Lung (tissue), 12 donors: ENCODE data around the gene ATG2B. TPM values are rescaled to one million over a fixed set of nuclear protein-coding genes. Genes with fewer than 3 reads are reported as not detected.

Source experiments
- ATAC-seq: fragments of 200-7000 bp; cut with Tn5 transposase; one replicate; pipeline ENCODE4 v1.9.1; 2020; ENCODE audit warnings: moderate number of reproducible peaks; ENCODE audit not compliant: insufficient read depth, low FRiP score
- DNase-seq, 3 donors: peaks; one replicate each; pipeline ENCODE4 v3.0.0-alpha.2; 2013 to 2017
- H3K27ac ChIP-seq, 2 donors: one replicate each; pipeline ENCODE4 v1.5.1; 2013; ENCODE audit warnings: mild to moderate bottlenecking in 2 of 2, moderate library complexity in 2 of 2, control low read depth in 1 of 2, inconsistent platforms in 1 of 2, low read depth in 1 of 2, low read length in 1 of 2
- H3K27me3 ChIP-seq, 3 donors: one replicate each; pipeline ENCODE4 v1.5.1; 2013; ENCODE audit warnings: low read length in 2 of 3; ENCODE audit not compliant: control insufficient read depth in 3 of 3, insufficient read depth in 3 of 3
- H3K36me3 ChIP-seq, 4 donors: one replicate each; pipeline ENCODE4 v1.5.1; 2013; ENCODE audit warnings: low read length in 4 of 4, mild to moderate bottlenecking in 1 of 4, moderate library complexity in 1 of 4; ENCODE audit not compliant: control insufficient read depth in 4 of 4, insufficient read depth in 4 of 4
- H3K4me1 ChIP-seq, 5 donors: one replicate each; pipeline ENCODE4 v1.5.1; 2013; ENCODE audit warnings: low read length in 5 of 5, mild to moderate bottlenecking in 2 of 5, moderate library complexity in 1 of 5; ENCODE audit not compliant: control insufficient read depth in 5 of 5, insufficient read depth in 5 of 5
- H3K4me3 ChIP-seq: one replicate; pipeline ENCODE4 v1.5.1; 2013; ENCODE audit warnings: mild to moderate bottlenecking, control low read depth, moderate library complexity
- H3K9ac ChIP-seq, 2 donors: one replicate each; pipeline ENCODE4 v1.5.1; 2013; ENCODE audit warnings: low read length in 2 of 2, control low read depth in 1 of 2; ENCODE audit not compliant: insufficient read depth in 1 of 2
- H3K9me3 ChIP-seq, 4 donors: one replicate each; pipeline ENCODE4 v1.5.1; 2013; ENCODE audit warnings: low read length in 3 of 4, mild to moderate bottlenecking in 1 of 4, moderate library complexity in 1 of 4; ENCODE audit not compliant: control insufficient read depth in 4 of 4, insufficient read depth in 3 of 4
- CTCF ChIP-seq: IDR thresholded peaks from 2 replicates; pipeline ENCODE4 v1.5.1; 2012; ENCODE audit warnings: mild to moderate bottlenecking; ENCODE audit errors: control extremely low read depth, extremely low read depth
- WGBS, 2 donors: extraction: QIAGEN DNeasy Blood & Tissue Kit; methylation state at CpG; one replicate each; pipeline ENCODE4 v1.1.7; 2013; 5-methylcytosine and 5-hydroxymethylcytosine counted together
- polyA plus RNA-seq, 2 donors: library from polyadenylated mRNA; stranded (reverse); fragments of 200-250 nt; gene quantifications; one replicate each; pipeline ENCODE4 v1.2.1, GENCODE V29; 2013
- total RNA-seq, 2 donors: library from RNA; depleted of rRNA in 1 of 2; stranded (reverse); fragments of >200 nt in 1 of 2; gene quantifications; one replicate each; pipeline ENCODE4 v1.2.1, GENCODE V29; 2014 to 2021
- donor health status: control.
- donor health status: control.
- donor health status: Bipolar disorder and iron deficiency.
- donor health status: healthy.
- donor health status: DM: yes; HTN: yes; CAD: no.

The ATG2B gene
- total and polyA plus RNA-seq, 4 donors = 3.6 to 64.3 (median 13.2) TPM

- ATAC-seq (no peak), DNase-seq (no peak)
- no peak overlapping the region for H3K9ac ChIP-seq
- no peaks in the 10 kb centered on the region for H3K27me3 ChIP-seq
- H3K9me3 ChIP-seq = peaks cover 0 to 2% (median 0%) of the 10 kb centered on the region in 4 donors
- TF ChIP-seq CTCF = no peak
- no peak overlapping the region for H3K4me3 ChIP-seq
- 100% methylated on average over 1 of the region's 1 CpG for WGBS, 2 donors
- H3K27ac ChIP-seq = no peak overlapping the region
- no peaks in the 10 kb centered on the region for H3K4me1 ChIP-seq
- peaks cover 2 to 17% (median 9%) of the 10 kb centered on the region in 4 donors for H3K36me3 ChIP-seq
Observed at GRCh38 chr14:96338551-96338950, 24.6 kb downstream of the ATG2B start.

GRCh38 chr14:96324219-96324618, 38.9 kb downstream of the ATG2B start:
- 72 to 90% methylated on average over 7 of the region's 7 CpGs for WGBS, 2 donors
- TF ChIP-seq CTCF = no peak
- no peaks in the 10 kb centered on the region for H3K9me3 ChIP-seq
- H3K4me3 ChIP-seq = no peak overlapping the region
- H3K36me3 ChIP-seq = peaks cover 2 to 38% (median 24%) of the 10 kb centered on the region in 4 donors
- no peaks in the 10 kb centered on the region for H3K4me1 ChIP-seq
- ATAC-seq (no peak), DNase-seq (peak in 2 of 3 donors; percentile 1 to 9)
- H3K27ac ChIP-seq = no peak overlapping the region
- H3K27me3 ChIP-seq = no peaks in the 10 kb centered on the region
- H3K9ac ChIP-seq = no peak overlapping the region

- no peak overlapping the region for H3K9ac ChIP-seq
- H3K9me3 ChIP-seq = no peaks in the 10 kb centered on the region
- ATAC-seq = no peak
- no peak overlapping the region for H3K27ac ChIP-seq
- H3K4me3 ChIP-seq = no peak overlapping the region
- H3K36me3 ChIP-seq = peaks cover 6 to 42% (median 36%) of the 10 kb centered on the region in 4 donors
- no peaks in the 10 kb centered on the region for H3K27me3 ChIP-seq
- DNase-seq = no peak
- TF ChIP-seq CTCF = no peak
- WGBS, 2 donors = 83 to 100% methylated on average over 1 of the region's 1 CpG
- H3K4me1 ChIP-seq = no peaks in the 10 kb centered on the region
Observed at GRCh38 chr14:96320605-96321004, 42.5 kb downstream of the ATG2B start.

GRCh38 chr14:96318836-96319235, 44.3 kb downstream of the ATG2B start:
- no peak overlapping the region for H3K9ac ChIP-seq
- H3K27ac ChIP-seq = no peak overlapping the region
- H3K36me3 ChIP-seq = peaks cover 6 to 49% (median 40%) of the 10 kb centered on the region in 4 donors
- no peak for ATAC-seq
- 94 to 96% methylated on average over 9 of the region's 9 CpGs for WGBS, 2 donors
- TF ChIP-seq CTCF = no peak
- no peaks in the 10 kb centered on the region for H3K27me3 ChIP-seq
- H3K9me3 ChIP-seq = no peaks in the 10 kb centered on the region
- DNase-seq = no peak
- H3K4me3 ChIP-seq = no peak overlapping the region
- H3K4me1 ChIP-seq = no peaks in the 10 kb centered on the region
